K562 (cell line): ENCODE results near the gene CTSH. TPM values are rescaled to one million over a fixed set of nuclear protein-coding genes. Genes with fewer than 3 reads are reported as not detected.

Experiments used
- ARID4B ChIP-seq: sonication (generic); formaldehyde crosslinking; IDR thresholded peaks from 2 replicates; pipeline ENCODE4 v1.8.0; 2022; ENCODE audit warnings: mild to moderate bottlenecking, missing genetic modification reagents
- CBX1 ChIP-seq: sonication (generic); IDR thresholded peaks from 2 replicates; pipeline ENCODE4 v1.6.1; 2016; ENCODE audit warnings: antibody characterized with exemption, low read depth, mild to moderate bottlenecking
- CBX8 ChIP-seq: fragments of 200-600 bp; sonication (generic); IDR thresholded peaks from 2 replicates; pipeline ENCODE4 v1.6.1; 2012; ENCODE audit warnings: borderline replicate concordance, mixed run types, low read depth, mild to moderate bottlenecking, moderate library complexity, mixed read lengths, low read length, control low read depth, inconsistent platforms; ENCODE audit not compliant: poor library complexity, severe bottlenecking; ENCODE audit errors: extremely low read depth
- MGA ChIP-seq: fragments of 450-650 bp; IDR thresholded peaks from 2 replicates; pipeline ENCODE4 v1.6.1; 2016; ENCODE audit warnings: mild to moderate bottlenecking, moderate library complexity
- PYGO2 ChIP-seq: fragments of 450-650 bp; IDR thresholded peaks from 2 replicates; pipeline ENCODE4 v1.6.1; 2016; ENCODE audit warnings: mild to moderate bottlenecking, missing genetic modification characterization, moderate library complexity, missing compliant biosample characterization
- polyA plus RNA-seq, 8 experiments: library from polyadenylated mRNA; depleted of rRNA in 4 of 8; stranded (reverse) in 5 of 8; unstranded in 3 of 8; fragments of >200 nt; fragmentation: Nextera tagmentation in 2 of 8; fragmentation: Illumina TruSeq in 1 of 8; extraction: Ambion mirVana in 2 of 8; extraction: Trizol in 1 of 8; gene quantifications; 2 replicates each; pipeline versions ENCODE4 v1.2.1 to v1.2.3, GENCODE V29; 2011 to 2014; ENCODE audit warnings: inconsistent platforms in 1 of 8, missing spikeins in 1 of 8
- total RNA-seq, 7 experiments: library from RNA; depleted of rRNA in 6 of 7; stranded (reverse); fragments of >200 nt in 6 of 7; fragmentation: Illumina TruSeq in 2 of 7; extraction: Trizol in 2 of 7; gene quantifications; 2 replicates each; pipeline versions ENCODE4 v1.2.1 to v1.2.3, GENCODE V29; 2011 to 2021; ENCODE audit warnings: low replicate concordance in 1 of 7
- TF ChIP-seq, protein P1 (sequence below): fragments of 250-450 bp; sonication (Bioruptor Pico); IDR thresholded peaks from 2 replicates; pipeline ENCODE4 v1.4.0; 2020; ENCODE audit warnings: borderline replicate concordance

Gene CTSH
- total and polyA plus RNA-seq, 9 of the 15 experiments (the other 6 are each of a cell fraction or from before 2014, with no cell fraction given), result 15.0 to 462 (median 173) TPM

DNA sequence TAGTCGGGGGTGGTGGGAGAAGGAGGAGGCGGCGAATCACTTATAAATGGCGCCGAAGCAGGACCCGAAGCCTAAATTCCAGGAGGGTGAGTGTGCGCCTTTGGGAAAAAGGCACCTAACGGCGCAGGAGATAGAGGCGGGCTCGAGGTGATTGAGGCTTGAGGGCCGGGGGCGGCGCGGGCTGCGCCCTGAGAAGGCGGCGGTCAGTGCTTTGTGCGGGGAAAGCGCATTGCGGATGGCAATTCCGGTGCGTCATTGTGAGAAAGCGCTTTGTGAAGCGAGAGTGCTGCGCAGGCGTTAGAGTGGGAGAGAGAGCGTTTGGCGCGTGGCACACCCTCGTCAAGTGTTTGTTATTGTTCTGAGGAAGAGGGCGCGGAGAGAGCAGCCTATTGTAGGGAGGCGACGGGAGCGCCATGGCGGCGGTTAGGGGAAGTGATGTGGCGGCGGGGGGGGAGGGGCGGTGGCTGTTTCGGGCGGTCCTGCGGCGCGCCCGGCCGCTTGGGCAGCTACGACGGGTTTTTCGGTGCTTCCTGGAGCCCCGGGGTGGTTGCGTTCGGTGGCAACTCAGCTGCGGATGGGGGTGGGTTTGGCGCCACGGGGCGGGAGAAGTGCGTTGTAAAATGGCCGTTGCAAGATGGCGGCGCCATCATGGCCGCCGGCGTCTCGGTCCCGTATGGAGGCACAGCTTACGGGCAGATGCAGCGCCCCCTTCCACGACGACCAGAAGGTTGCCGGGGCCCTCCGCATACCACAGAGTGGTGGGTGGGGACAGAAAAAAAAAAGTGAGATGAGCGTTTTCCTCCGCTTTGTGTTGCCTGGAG, 71.7 kb downstream of the CTSH start (continued):
- TF ChIP-seq ARID4B, result no peak
- no peak for TF ChIP-seq CBX1
- TF ChIP-seq PYGO2 (tag), result no peak
- TF ChIP-seq CBX8, result no peak
- TF ChIP-seq, protein P1, sequence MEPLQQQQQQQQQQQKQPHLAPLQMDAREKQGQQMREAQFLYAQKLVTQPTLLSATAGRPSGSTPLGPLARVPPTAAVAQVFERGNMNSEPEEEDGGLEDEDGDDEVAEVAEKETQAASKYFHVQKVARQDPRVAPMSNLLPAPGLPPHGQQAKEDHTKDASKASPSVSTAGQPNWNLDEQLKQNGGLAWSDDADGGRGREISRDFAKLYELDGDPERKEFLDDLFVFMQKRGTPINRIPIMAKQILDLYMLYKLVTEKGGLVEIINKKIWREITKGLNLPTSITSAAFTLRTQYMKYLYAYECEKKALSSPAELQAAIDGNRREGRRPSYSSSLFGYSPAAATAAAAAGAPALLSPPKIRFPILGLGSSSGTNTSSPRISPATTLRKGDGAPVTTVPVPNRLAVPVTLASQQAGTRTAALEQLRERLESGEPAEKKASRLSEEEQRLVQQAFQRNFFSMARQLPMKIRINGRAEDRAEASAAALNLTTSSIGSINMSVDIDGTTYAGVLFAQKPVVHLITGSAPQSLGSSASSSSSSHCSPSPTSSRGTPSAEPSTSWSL, result no peak
- TF ChIP-seq MGA, result no peak
